Measurements from ENCODE around the gene SOD1.
"Not testable (repeated sequence)": the region's sequence is repeated elsewhere in the genome, so short reads cannot be mapped to it uniquely, and the experiment has no call there.

SOD1 gene

DNA sequence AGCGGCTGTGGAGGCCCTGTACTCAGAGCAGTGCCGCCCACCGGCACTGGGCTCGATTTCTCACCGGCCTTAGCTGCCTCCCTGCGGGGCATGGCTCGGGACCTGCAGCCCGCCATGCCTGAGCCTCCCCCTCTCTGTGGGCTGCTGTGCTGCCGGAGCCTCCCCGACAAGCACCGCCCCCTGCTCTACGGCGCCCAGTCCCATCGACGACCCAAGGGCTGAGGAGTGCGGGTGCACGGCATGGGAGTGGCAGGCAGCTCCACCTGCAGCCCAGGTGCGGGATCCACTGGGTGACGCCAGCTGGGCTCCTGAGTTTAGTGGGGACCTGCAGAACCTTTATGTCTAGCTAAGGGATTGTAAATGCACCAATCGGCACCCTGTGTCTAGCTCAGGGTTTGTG is 5.2 kb upstream of the SOD1 start:
- Histone ChIP-seq H3K9me3 (ENCODE audit: control insufficient read depth, low read length) (no peaks in the 10 kb centered on the region), H3K4me1 (no peaks in the 10 kb centered on the region), H3K27me3 (ENCODE audit: control insufficient read depth, insufficient read depth, low read length) (no peaks in the 10 kb centered on the region), H3K4me2 (ENCODE audit: low read length) (no peak overlapping the region), H2AFZ (no peak overlapping the region), H3K4me3 (ENCODE audit: low read depth, low read length) (no peak overlapping the region), H3K36me3 (ENCODE audit: control insufficient read depth, insufficient read depth, low read length) (no peaks in the 10 kb centered on the region), H3K27ac (no peak overlapping the region), H3K9ac (no peak overlapping the region), H3K79me2 (no peaks in the 10 kb centered on the region)
- TF ChIP-seq, protein P1, sequence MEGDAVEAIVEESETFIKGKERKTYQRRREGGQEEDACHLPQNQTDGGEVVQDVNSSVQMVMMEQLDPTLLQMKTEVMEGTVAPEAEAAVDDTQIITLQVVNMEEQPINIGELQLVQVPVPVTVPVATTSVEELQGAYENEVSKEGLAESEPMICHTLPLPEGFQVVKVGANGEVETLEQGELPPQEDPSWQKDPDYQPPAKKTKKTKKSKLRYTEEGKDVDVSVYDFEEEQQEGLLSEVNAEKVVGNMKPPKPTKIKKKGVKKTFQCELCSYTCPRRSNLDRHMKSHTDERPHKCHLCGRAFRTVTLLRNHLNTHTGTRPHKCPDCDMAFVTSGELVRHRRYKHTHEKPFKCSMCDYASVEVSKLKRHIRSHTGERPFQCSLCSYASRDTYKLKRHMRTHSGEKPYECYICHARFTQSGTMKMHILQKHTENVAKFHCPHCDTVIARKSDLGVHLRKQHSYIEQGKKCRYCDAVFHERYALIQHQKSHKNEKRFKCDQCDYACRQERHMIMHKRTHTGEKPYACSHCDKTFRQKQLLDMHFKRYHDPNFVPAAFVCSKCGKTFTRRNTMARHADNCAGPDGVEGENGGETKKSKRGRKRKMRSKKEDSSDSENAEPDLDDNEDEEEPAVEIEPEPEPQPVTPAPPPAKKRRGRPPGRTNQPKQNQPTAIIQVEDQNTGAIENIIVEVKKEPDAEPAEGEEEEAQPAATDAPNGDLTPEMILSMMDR (IDR thresholded peaks at IDR 0.05), result no peak

DNA sequence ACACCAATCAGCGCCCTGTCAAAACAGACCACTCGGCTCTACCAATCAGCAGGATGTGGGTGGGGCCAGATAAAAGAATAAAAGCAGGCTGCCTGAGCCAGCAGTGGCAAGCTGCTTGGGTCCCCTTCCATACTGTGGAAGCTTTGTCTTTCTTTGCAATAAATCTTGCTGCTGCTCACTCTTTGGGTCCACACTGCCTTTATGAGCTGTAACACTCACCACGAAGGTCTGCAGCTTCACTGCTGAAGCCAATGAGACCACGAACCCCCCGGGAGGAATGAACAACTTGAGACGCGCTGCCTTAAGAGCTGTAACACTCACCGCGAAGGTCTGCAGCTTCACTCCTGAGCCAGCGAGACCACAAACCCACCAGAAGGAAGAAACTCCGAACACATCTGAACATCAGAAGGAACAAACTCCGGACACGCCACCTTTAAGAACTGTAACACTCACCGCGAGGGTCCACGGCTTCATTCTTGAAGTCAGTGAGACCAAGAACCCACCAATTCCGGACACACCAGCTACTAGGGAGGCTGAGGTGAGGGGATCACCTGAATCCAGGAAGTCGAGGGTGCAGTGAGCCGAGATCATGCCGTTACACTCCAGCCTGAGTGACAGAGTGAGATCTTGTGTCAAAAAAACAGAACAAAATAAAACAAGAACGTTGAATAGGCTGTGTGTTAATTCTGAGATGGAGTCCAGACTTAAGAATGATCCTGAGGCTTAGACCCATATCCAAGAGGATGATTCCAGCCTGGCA is 4.5 kb upstream of the SOD1 start:
- not testable (repeated sequence) for H3K36me3 ChIP-seq (ENCODE audit: control insufficient read depth, insufficient read depth, low read length); H3K79me2 ChIP-seq; H3K4me1 ChIP-seq; H3K4me3 ChIP-seq (ENCODE audit: low read depth, low read length); H2AFZ ChIP-seq; H3K27me3 ChIP-seq (ENCODE audit: control insufficient read depth, insufficient read depth, low read length); H3K27ac ChIP-seq; H3K4me2 ChIP-seq (ENCODE audit: low read length); H3K9me3 ChIP-seq (ENCODE audit: control insufficient read depth, low read length); H3K9ac ChIP-seq

DNA sequence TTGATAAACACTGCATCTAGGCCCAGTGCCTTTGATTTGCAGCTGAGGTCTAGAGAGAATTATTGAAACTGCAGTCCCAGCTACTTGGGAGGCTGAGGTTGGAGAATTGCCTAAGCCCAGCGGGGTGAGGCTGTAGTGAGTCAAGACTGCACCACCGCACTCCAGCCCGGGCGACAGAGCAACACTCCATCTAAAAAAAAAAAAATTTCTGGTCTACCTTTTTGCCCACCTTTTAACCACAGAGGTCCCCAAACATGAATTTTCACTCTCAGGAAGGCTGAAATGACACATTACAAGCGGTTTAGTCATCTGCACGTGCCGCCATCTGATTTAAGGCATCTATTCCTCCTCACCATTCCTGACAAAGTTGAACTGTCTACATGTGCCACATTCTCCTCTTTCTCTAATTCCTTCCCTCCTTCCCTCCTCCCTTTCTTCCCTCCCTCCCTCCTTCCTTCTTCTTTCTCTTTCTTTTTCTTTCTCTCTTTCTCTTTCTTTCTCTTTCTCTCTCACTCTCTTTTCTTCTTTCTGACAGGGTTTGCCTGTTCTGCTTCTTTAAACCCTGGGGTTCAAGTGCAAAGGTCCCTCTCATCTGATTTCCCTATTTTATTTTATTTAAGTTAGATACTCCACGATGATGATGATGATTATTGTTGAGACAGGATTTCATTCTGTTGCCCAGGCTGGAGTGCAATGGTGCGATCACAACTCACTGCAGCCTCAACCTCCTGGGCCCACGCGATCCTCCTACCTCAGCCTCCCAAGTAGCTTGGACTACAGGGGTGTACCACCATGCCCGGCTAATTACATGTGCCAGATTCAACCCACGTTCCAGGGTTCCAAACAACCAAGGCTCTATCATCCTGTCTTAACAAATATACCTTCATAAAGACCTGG is 3.0 kb upstream of the SOD1 start:
- Histone ChIP-seq H3K27me3 (ENCODE audit: control insufficient read depth, insufficient read depth, low read length) (no peaks in the 10 kb centered on the region), H2AFZ (no peak overlapping the region), H3K27ac (no peak overlapping the region), H3K9me3 (ENCODE audit: control insufficient read depth, low read length) (no peaks in the 10 kb centered on the region), H3K79me2 (peaks cover under 1% of the 10 kb centered on the region), H3K36me3 (ENCODE audit: control insufficient read depth, insufficient read depth, low read length) (no peaks in the 10 kb centered on the region), H3K4me2 (ENCODE audit: low read length) (no peak overlapping the region), H3K4me3 (ENCODE audit: low read depth, low read length) (no peak overlapping the region), H3K4me1 (peaks cover 4% of the 10 kb centered on the region), H3K9ac (no peak overlapping the region)
- TF ChIP-seq, protein P1 (IDR thresholded peaks at IDR 0.05), result no peak

DNA sequence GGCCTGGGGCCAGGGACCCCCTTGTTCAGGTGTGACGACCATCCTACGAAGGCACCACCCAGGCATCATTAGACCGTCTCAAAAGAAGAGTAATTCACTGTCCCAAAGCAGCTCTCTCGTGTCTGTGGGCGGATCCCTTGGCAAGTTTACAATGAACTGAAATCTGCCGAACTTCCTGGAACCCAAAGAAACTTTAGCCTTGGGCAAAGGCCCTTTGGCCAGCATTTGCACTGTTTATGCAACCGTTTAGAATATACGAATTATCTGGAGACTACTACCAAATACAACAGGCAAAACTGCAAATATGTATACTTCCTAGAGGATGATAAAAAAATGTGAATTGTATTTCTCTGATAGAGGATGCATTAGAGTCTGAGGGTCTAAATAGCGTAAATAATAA is 1.4 kb upstream of the SOD1 start:
- Histone ChIP-seq H3K9me3 (ENCODE audit: control insufficient read depth, low read length) (no peaks in the 10 kb centered on the region), H3K36me3 (ENCODE audit: control insufficient read depth, insufficient read depth, low read length) (no peaks in the 10 kb centered on the region), H3K4me3 (ENCODE audit: low read depth, low read length) (no peak overlapping the region), H3K4me1 (peaks cover 4% of the 10 kb centered on the region), H3K27ac (no peak overlapping the region), H3K79me2 (peaks cover 9% of the 10 kb centered on the region), H2AFZ (no peak overlapping the region), H3K4me2 (ENCODE audit: low read length) (no peak overlapping the region), H3K27me3 (ENCODE audit: control insufficient read depth, insufficient read depth, low read length) (no peaks in the 10 kb centered on the region), H3K9ac (no peak overlapping the region)
- TF ChIP-seq, protein P1 (IDR thresholded peaks at IDR 0.05), result no peak

DNA sequence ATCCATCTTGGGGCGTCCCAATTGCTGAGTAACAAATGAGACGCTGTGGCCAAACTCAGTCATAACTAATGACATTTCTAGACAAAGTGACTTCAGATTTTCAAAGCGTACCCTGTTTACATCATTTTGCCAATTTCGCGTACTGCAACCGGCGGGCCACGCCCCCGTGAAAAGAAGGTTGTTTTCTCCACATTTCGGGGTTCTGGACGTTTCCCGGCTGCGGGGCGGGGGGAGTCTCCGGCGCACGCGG is 282 bp upstream of the SOD1 start:
- peak overlapping the region; percentile 89 for H2AFZ ChIP-seq
- no peaks in the 10 kb centered on the region for H3K9me3 ChIP-seq (ENCODE audit: control insufficient read depth, low read length)
- no peaks in the 10 kb centered on the region for H3K36me3 ChIP-seq (ENCODE audit: control insufficient read depth, insufficient read depth, low read length)
- peaks cover 12% of the 10 kb centered on the region for H3K79me2 ChIP-seq
- H3K4me1 ChIP-seq, result peaks cover 4% of the 10 kb centered on the region
- peak overlapping the region; percentile 68 for H3K4me2 ChIP-seq (ENCODE audit: low read length)
- H3K9ac ChIP-seq, result no peak overlapping the region
- H3K27ac ChIP-seq, result peak overlapping the region; percentile 66
- H3K27me3 ChIP-seq (ENCODE audit: control insufficient read depth, insufficient read depth, low read length), result no peaks in the 10 kb centered on the region
- TF ChIP-seq, protein P1 (IDR thresholded peaks at IDR 0.05), result no peak
- H3K4me3 ChIP-seq (ENCODE audit: low read depth, low read length), result peak overlapping the region; percentile 83

Data from parathyroid adenoma (tissue), 2 donors.